ENCODE results near the gene SLC16A12. TPM values are rescaled to one million over a fixed set of nuclear protein-coding genes. Genes with fewer than 3 reads are reported as not detected.

Gene SLC16A12
- total RNA-seq, 1 experiment from 2014 or later: not detected

- no peaks in the 10 kb centered on the region for H3K36me3 ChIP-seq (ENCODE audit: insufficient read depth, low read length)
- H3K9me3 ChIP-seq (ENCODE audit: low read length): no peaks in the 10 kb centered on the region
- no peaks in the 10 kb centered on the region for H3K79me2 ChIP-seq (ENCODE audit: low read length)
- no peaks in the 10 kb centered on the region for H4K20me1 ChIP-seq (ENCODE audit: insufficient read depth, low read depth, low read length)
- H2AFZ ChIP-seq (ENCODE audit: low read length): no peak overlapping the region
- no peaks in the 10 kb centered on the region for H3K4me1 ChIP-seq (ENCODE audit: low read length)
- DNase-seq: no peak
- H3K27ac ChIP-seq (ENCODE audit: low read length): no peak overlapping the region
- no peak overlapping the region for H3K4me3 ChIP-seq (ENCODE audit: low read length)
- H3K4me2 ChIP-seq (ENCODE audit: low read depth, low read length, poor library complexity, severe bottlenecking): no peak overlapping the region
- no peak overlapping the region for H3K9ac ChIP-seq (ENCODE audit: low read length)
- H3K9me2 ChIP-seq (replicated peaks; ENCODE audit: insufficient read depth, low read length): no peaks in the 10 kb centered on the region
- no peaks in the 10 kb centered on the region for H3K27me3 ChIP-seq (ENCODE audit: low read length)
Observed at GRCh38 chr10:89524279-89524678, 11.1 kb downstream of the SLC16A12 start.

- no peak overlapping the region for H3K4me3 ChIP-seq (ENCODE audit: low read length)
- H3K36me3 ChIP-seq (ENCODE audit: insufficient read depth, low read length): no peaks in the 10 kb centered on the region
- no peak for DNase-seq
Observed at GRCh38 chr10:89523274-89523673, 12.1 kb downstream of the SLC16A12 start.

GRCh38 chr10:89522463-89522862 lies 12.9 kb downstream of the SLC16A12 start:
- Histone ChIP-seq H3K27ac (ENCODE audit: low read length) (no peak overlapping the region), H3K4me2 (ENCODE audit: low read depth, low read length, poor library complexity, severe bottlenecking) (no peak overlapping the region), H3K4me3 (ENCODE audit: low read length) (no peak overlapping the region), H3K79me2 (ENCODE audit: low read length) (no peaks in the 10 kb centered on the region), H2AFZ (ENCODE audit: low read length) (no peak overlapping the region), H3K27me3 (ENCODE audit: low read length) (no peaks in the 10 kb centered on the region), H3K9ac (ENCODE audit: low read length) (no peak overlapping the region), H3K9me3 (ENCODE audit: low read length) (no peaks in the 10 kb centered on the region), H4K20me1 (ENCODE audit: insufficient read depth, low read depth, low read length) (no peaks in the 10 kb centered on the region), H3K4me1 (ENCODE audit: low read length) (no peaks in the 10 kb centered on the region), H3K36me3 (ENCODE audit: insufficient read depth, low read length) (no peaks in the 10 kb centered on the region), H3K9me2 (replicated peaks; ENCODE audit: insufficient read depth, low read length) (no peaks in the 10 kb centered on the region)
- DNase-seq: no peak

More at GRCh38 chr10:89523274-89523673, 12.1 kb downstream of the SLC16A12 start:
- H2AFZ ChIP-seq (ENCODE audit: low read length): no peak overlapping the region
- H4K20me1 ChIP-seq (ENCODE audit: insufficient read depth, low read depth, low read length): no peaks in the 10 kb centered on the region
- no peak overlapping the region for H3K9ac ChIP-seq (ENCODE audit: low read length)
- H3K27ac ChIP-seq (ENCODE audit: low read length): no peak overlapping the region
- no peak overlapping the region for H3K4me2 ChIP-seq (ENCODE audit: low read depth, low read length, poor library complexity, severe bottlenecking)
- no peaks in the 10 kb centered on the region for H3K79me2 ChIP-seq (ENCODE audit: low read length)
- no peaks in the 10 kb centered on the region for H3K4me1 ChIP-seq (ENCODE audit: low read length)
- H3K9me2 ChIP-seq (replicated peaks; ENCODE audit: insufficient read depth, low read length): no peaks in the 10 kb centered on the region
- H3K27me3 ChIP-seq (ENCODE audit: low read length): no peaks in the 10 kb centered on the region
- no peaks in the 10 kb centered on the region for H3K9me3 ChIP-seq (ENCODE audit: low read length)

GRCh38 chr10:89521368-89521767 lies 14.0 kb downstream of the SLC16A12 start:
- H3K9me3 ChIP-seq (ENCODE audit: low read length): no peaks in the 10 kb centered on the region
- no peaks in the 10 kb centered on the region for H3K27me3 ChIP-seq (ENCODE audit: low read length)
- H3K79me2 ChIP-seq (ENCODE audit: low read length): no peaks in the 10 kb centered on the region
- no peak overlapping the region for H3K27ac ChIP-seq (ENCODE audit: low read length)
- H4K20me1 ChIP-seq (ENCODE audit: insufficient read depth, low read depth, low read length): no peaks in the 10 kb centered on the region
- no peak overlapping the region for H2AFZ ChIP-seq (ENCODE audit: low read length)
- DNase-seq: no peak
- H3K9me2 ChIP-seq (replicated peaks; ENCODE audit: insufficient read depth, low read length): no peaks in the 10 kb centered on the region
- H3K36me3 ChIP-seq (ENCODE audit: insufficient read depth, low read length): no peaks in the 10 kb centered on the region
- H3K4me3 ChIP-seq (ENCODE audit: low read length): no peak overlapping the region
- no peak overlapping the region for H3K4me2 ChIP-seq (ENCODE audit: low read depth, low read length, poor library complexity, severe bottlenecking)
- H3K9ac ChIP-seq (ENCODE audit: low read length): no peak overlapping the region
- H3K4me1 ChIP-seq (ENCODE audit: low read length): no peaks in the 10 kb centered on the region

- DNase-seq: no peak
- Histone ChIP-seq H3K4me1 (ENCODE audit: low read length) (no peaks in the 10 kb centered on the region), H3K36me3 (ENCODE audit: insufficient read depth, low read length) (no peaks in the 10 kb centered on the region), H2AFZ (ENCODE audit: low read length) (no peak overlapping the region), H4K20me1 (ENCODE audit: insufficient read depth, low read depth, low read length) (no peaks in the 10 kb centered on the region), H3K27ac (ENCODE audit: low read length) (no peak overlapping the region), H3K79me2 (ENCODE audit: low read length) (no peaks in the 10 kb centered on the region), H3K9me3 (ENCODE audit: low read length) (no peaks in the 10 kb centered on the region), H3K27me3 (ENCODE audit: low read length) (no peaks in the 10 kb centered on the region), H3K9ac (ENCODE audit: low read length) (no peak overlapping the region), H3K4me3 (ENCODE audit: low read length) (no peak overlapping the region), H3K4me2 (ENCODE audit: low read depth, low read length, poor library complexity, severe bottlenecking) (no peak overlapping the region), H3K9me2 (replicated peaks; ENCODE audit: insufficient read depth, low read length) (no peaks in the 10 kb centered on the region)
Observed at GRCh38 chr10:89520706-89521105, 14.7 kb downstream of the SLC16A12 start.

GRCh38 chr10:89518876-89519842 lies 16.2 kb downstream of the SLC16A12 start:
- Histone ChIP-seq H3K9me2 (replicated peaks; ENCODE audit: insufficient read depth, low read length) (no peaks in the 10 kb centered on the region), H4K20me1 (ENCODE audit: insufficient read depth, low read depth, low read length) (no peaks in the 10 kb centered on the region), H3K4me2 (ENCODE audit: low read depth, low read length, poor library complexity, severe bottlenecking) (no peak overlapping the region), H3K27me3 (ENCODE audit: low read length) (no peaks in the 10 kb centered on the region), H3K4me3 (ENCODE audit: low read length) (no peak overlapping the region), H2AFZ (ENCODE audit: low read length) (no peak overlapping the region), H3K9ac (ENCODE audit: low read length) (no peak overlapping the region), H3K36me3 (ENCODE audit: insufficient read depth, low read length) (no peaks in the 10 kb centered on the region), H3K79me2 (ENCODE audit: low read length) (no peaks in the 10 kb centered on the region), H3K4me1 (ENCODE audit: low read length) (no peaks in the 10 kb centered on the region), H3K9me3 (ENCODE audit: low read length) (no peaks in the 10 kb centered on the region), H3K27ac (ENCODE audit: low read length) (no peak overlapping the region)
- DNase-seq: no peak

GRCh38 chr10:89518108-89518507 lies 17.3 kb downstream of the SLC16A12 start:
- Histone ChIP-seq H2AFZ (ENCODE audit: low read length) (no peak overlapping the region), H3K9ac (ENCODE audit: low read length) (no peak overlapping the region), H3K79me2 (ENCODE audit: low read length) (no peaks in the 10 kb centered on the region)

GRCh38 chr10:89516149-89516832 lies 19.1 kb downstream of the SLC16A12 start:
- no peak for DNase-seq
- Histone ChIP-seq H3K4me3 (ENCODE audit: low read length) (no peak overlapping the region), H3K27ac (ENCODE audit: low read length) (no peak overlapping the region), H2AFZ (ENCODE audit: low read length) (no peak overlapping the region), H3K4me2 (ENCODE audit: low read depth, low read length, poor library complexity, severe bottlenecking) (no peak overlapping the region), H3K27me3 (ENCODE audit: low read length) (no peaks in the 10 kb centered on the region), H3K4me1 (ENCODE audit: low read length) (no peaks in the 10 kb centered on the region), H3K9me2 (replicated peaks; ENCODE audit: insufficient read depth, low read length) (no peaks in the 10 kb centered on the region), H3K36me3 (ENCODE audit: insufficient read depth, low read length) (no peaks in the 10 kb centered on the region), H4K20me1 (ENCODE audit: insufficient read depth, low read depth, low read length) (no peaks in the 10 kb centered on the region), H3K9ac (ENCODE audit: low read length) (no peak overlapping the region), H3K9me3 (ENCODE audit: low read length) (no peaks in the 10 kb centered on the region), H3K79me2 (ENCODE audit: low read length) (no peaks in the 10 kb centered on the region)

More at GRCh38 chr10:89518108-89518507, 17.3 kb downstream of the SLC16A12 start:
- Histone ChIP-seq H3K36me3 (ENCODE audit: insufficient read depth, low read length) (no peaks in the 10 kb centered on the region), H3K4me3 (ENCODE audit: low read length) (no peak overlapping the region), H3K9me2 (replicated peaks; ENCODE audit: insufficient read depth, low read length) (no peaks in the 10 kb centered on the region), H3K9me3 (ENCODE audit: low read length) (no peaks in the 10 kb centered on the region), H4K20me1 (ENCODE audit: insufficient read depth, low read depth, low read length) (no peaks in the 10 kb centered on the region), H3K27me3 (ENCODE audit: low read length) (no peaks in the 10 kb centered on the region), H3K4me1 (ENCODE audit: low read length) (no peaks in the 10 kb centered on the region), H3K27ac (ENCODE audit: low read length) (no peak overlapping the region), H3K4me2 (ENCODE audit: low read depth, low read length, poor library complexity, severe bottlenecking) (no peak overlapping the region)
- DNase-seq: no peak
